GM19463 (cell line): ENCODE measurements around the gene CCDC182.

Experiments used
- ATAC-seq: cut with Tn5 transposase; IDR thresholded peaks from one replicate; pipeline ENCODE4 v1.9.1; 2021; ENCODE audit warnings: mild to moderate bottlenecking, moderate library complexity; ENCODE audit not compliant: unreplicated experiment

The CCDC182 gene

DNA sequence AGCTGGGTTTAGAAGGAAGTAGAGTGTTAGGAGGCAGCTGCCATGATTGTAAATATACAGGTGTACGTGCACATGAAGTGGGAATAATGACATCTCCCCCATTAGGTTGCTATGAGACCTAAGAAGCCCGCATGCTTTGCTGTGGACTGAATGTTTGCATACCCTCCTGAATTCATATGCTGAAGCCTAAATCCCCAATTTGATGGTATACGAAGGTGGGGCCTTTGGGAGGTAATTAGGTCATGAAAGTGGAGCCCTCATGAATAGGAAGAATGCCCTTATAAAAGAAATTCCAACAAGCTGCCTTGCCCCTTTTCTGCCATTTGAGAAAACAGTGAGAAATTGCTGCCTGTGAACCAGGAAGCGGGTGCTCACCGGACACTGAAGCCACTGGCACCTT, 44.0 kb downstream of the CCDC182 start:
- no peak for ATAC-seq

DNA sequence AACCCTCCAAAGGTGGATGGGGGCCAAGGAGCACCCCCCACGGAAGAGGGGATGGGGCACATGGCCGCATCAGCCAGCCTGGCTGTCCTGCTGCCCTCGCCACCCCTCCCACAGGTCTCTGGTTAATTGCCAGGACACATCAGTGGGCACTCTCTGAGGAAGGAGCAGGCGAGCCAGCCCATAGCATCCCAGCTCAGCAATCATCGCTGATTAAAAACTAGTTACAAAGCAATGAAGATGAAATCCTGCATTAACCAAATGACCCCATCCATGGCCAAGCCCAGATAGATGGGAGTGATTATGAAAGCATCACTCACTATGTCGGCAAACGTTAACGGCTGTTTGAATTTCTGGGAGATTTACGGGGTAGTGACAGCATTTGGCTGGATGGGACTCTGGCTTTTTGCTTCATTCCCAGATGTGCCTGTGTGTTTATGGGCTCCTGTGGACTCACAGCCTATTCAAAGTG, 45.3 kb downstream of the CCDC182 start:
- ATAC-seq = no peak

DNA sequence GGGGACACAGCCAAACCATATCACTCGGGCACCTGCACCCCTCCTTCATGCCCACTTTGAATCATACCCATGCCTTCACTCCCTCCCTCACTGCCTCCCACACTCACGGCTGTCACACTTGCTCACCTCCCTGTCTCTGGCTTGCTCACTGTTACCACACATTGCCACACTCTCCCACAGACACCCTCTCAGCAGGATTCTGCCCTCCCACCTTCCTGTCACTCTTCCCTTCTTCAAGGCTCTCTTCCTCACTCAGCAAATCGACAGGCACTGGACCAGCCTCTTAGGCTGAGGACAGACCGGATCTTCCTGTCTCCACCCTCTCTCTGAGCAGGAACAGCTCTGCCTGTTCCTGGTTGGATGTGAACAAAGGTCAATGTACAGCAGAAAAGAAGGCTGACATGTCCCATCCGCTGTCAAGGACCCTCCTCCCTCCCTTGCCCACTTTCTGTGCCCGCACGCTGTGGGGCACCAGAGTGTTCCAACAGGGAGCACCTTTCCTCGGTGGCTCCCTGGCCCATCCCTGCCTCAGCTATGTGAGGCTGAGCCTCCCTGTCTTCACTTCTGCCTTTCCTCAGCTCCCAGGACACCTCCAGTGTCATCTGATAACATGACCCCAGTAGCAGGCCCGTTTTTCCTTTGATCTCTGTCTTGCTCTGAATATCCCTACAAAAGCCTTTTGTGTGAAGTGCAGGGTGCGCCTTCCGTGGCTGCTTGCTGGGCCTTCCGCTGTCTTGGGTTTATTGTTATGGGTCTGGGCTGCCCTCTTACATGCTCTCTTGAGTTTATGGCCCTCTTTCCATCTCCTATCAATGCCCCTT, 47.0 kb downstream of the CCDC182 start:
- no peak for ATAC-seq

DNA sequence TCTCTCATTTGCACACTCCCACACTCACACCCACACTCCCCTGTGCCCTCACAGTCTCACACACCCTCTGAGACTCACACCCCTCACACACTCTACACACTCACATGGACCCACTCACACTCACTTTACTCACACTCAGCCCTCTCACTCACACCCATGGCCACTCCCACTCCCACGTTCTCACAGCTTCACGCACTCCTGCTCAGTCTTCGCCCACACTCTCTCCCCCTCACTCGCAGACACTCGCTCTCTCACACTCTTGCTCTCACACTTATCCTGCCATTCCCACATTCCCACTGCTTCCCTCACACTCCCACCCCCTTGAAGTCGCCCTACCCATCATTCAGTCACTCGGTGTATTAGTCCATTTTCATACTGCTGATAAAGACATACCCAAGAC, 47.9 kb downstream of the CCDC182 start:
- no peak for ATAC-seq

DNA sequence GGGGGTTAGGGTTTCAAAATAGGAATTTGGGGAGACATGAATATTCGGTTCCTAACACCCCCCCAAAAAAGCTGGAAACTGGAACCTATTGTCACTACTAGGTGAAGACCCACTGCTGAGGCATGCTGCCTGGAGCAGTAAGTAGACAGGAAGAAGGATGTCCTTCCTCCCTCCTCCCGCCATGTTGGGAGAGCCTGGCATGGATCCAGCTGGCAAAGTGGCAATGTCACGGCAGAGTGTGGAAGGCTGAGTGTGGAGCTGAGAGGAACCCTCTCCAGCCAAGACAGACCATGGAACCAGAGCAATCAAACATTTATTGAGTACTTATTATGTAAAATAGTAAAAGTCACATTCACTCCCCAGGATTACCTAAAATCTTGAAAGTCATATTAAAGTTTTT, 49.0 kb downstream of the CCDC182 start:
- ATAC-seq = no peak
